Tibial nerve (tissue), 4 donors: Measurements from ENCODE around the gene IFIT3.

ENCODE experiments used
- CTCF ChIP-seq, 5 experiments: fragments of 200-600 bp in 3 of 5; fragments of 450-650 bp in 2 of 5; sonication (generic) in 3 of 5; IDR thresholded peaks; one replicate each; pipeline ENCODE4 v1.5.1; 2016 to 2019; ENCODE audit warnings: antibody characterized with exemption in 5 of 5, mild to moderate bottlenecking in 3 of 5, moderate library complexity in 2 of 5
- EP300 ChIP-seq, 2 donors: sonication (generic); formaldehyde crosslinking; IDR thresholded peaks; one replicate each; pipeline ENCODE4 v1.6.1; 2017; ENCODE audit warnings: antibody characterized with exemption in 2 of 2, mild to moderate bottlenecking in 1 of 2
- POLR2A ChIP-seq, 2 donors: fragments of 450-650 bp; IDR thresholded peaks; one replicate each; pipeline ENCODE4 v1.6.1; 2017; ENCODE audit warnings: antibody characterized with exemption in 2 of 2, mild to moderate bottlenecking in 2 of 2, moderate library complexity in 2 of 2

- TF ChIP-seq CTCF (IDR thresholded peaks at IDR 0.05): no peak
- TF ChIP-seq POLR2A (IDR thresholded peaks at IDR 0.05): no peak
- no peak for TF ChIP-seq EP300 (IDR thresholded peaks at IDR 0.05)
Measured at GRCh38 chr10:89297791-89298190, 30.0 kb upstream of the IFIT3 start.
